Measurements from ENCODE around the gene NRARP. TPM values are rescaled to one million over a fixed set of nuclear protein-coding genes. Genes with fewer than 3 reads are reported as not detected.
A peak's percentile ranks its signal among the peaks of the same experiment; 100 is the strongest.

Gene NRARP
- total and polyA plus RNA-seq, 2 experiments from 2014 or later, result 0.32 TPM; not detected in 1

GRCh38 chr9:137311986-137312851 lies 10.1 kb upstream of the NRARP start:
- Histone ChIP-seq H3K36me3 (ENCODE audit: low read depth) (no peaks in the 10 kb centered on the region), H3K9ac (no peak overlapping the region), H2AFZ (no peak overlapping the region), H3K4me1 (ENCODE audit: insufficient read depth) (no peaks in the 10 kb centered on the region), H3K9me3 (ENCODE audit: low read depth) (no peaks in the 10 kb centered on the region), H4K20me1 (ENCODE audit: insufficient read depth) (no peaks in the 10 kb centered on the region), H3K79me2 (ENCODE audit: insufficient read depth) (no peaks in the 10 kb centered on the region), H3F3A (ENCODE audit: insufficient read depth) (no peaks in the 10 kb centered on the region), H3K9me2 (ENCODE audit: insufficient read depth) (no peaks in the 10 kb centered on the region), H3K27me3 (replicated peaks; ENCODE audit: insufficient read depth) (no peaks in the 10 kb centered on the region; the same call in 1 of the 2 replicates), H3K27ac (no peak overlapping the region), H3K4me2 (ENCODE audit: unreplicated experiment) (no peak overlapping the region), H3K4me3 (no peak overlapping the region)
- WGBS, 2 experiments (ENCODE audit: low coverage in 1 of 2, low lambda C conversion rate in 2 of 2, missing lambda C conversion rate in 2 of 2), result 63% methylated on average over 23 to 28 of the region's 28 CpGs
- DNase-seq, result no peak
- in situ Hi-C loops (cut with MboI), result no loop called here
- TF ChIP-seq EZH2phosphoT487 (IDR thresholded peaks at IDR 0.05; ENCODE audit: insufficient read depth, low read depth), result no peak
- no peak for TF ChIP-seq EZH2 (IDR thresholded peaks at IDR 0.05; ENCODE audit: insufficient read depth, poor library complexity, severe bottlenecking)

GRCh38 chr9:137311171-137311985 lies 9.3 kb upstream of the NRARP start:
- no peaks in the 10 kb centered on the region for H3K9me2 ChIP-seq (ENCODE audit: insufficient read depth)
- H3K27ac ChIP-seq, result no peak overlapping the region
- H3K27me3 ChIP-seq (replicated peaks; ENCODE audit: insufficient read depth), result no peaks in the 10 kb centered on the region; the same call in 1 of the 2 replicates
- WGBS, 2 experiments (ENCODE audit: low coverage in 1 of 2, low lambda C conversion rate in 2 of 2, missing lambda C conversion rate in 2 of 2), result 60 to 64% methylated on average over 22 to 26 of the region's 27 CpGs
- H3F3A ChIP-seq (ENCODE audit: insufficient read depth), result no peaks in the 10 kb centered on the region
- no peaks in the 10 kb centered on the region for H3K36me3 ChIP-seq (ENCODE audit: low read depth)
- H2AFZ ChIP-seq, result no peak overlapping the region
- DNase-seq, result peak; percentile 53
- TF ChIP-seq EZH2 (IDR thresholded peaks at IDR 0.05; ENCODE audit: insufficient read depth, poor library complexity, severe bottlenecking) (no peak), EZH2phosphoT487 (IDR thresholded peaks at IDR 0.05; ENCODE audit: insufficient read depth, low read depth) (no peak)
- no peak overlapping the region for H3K4me3 ChIP-seq
- no peak overlapping the region for H3K9ac ChIP-seq
- H3K4me1 ChIP-seq (ENCODE audit: insufficient read depth), result no peaks in the 10 kb centered on the region
- H4K20me1 ChIP-seq (ENCODE audit: insufficient read depth), result no peaks in the 10 kb centered on the region
- no peak overlapping the region for H3K4me2 ChIP-seq (ENCODE audit: unreplicated experiment)
- H3K9me3 ChIP-seq (ENCODE audit: low read depth), result no peaks in the 10 kb centered on the region
- H3K79me2 ChIP-seq (ENCODE audit: insufficient read depth), result no peaks in the 10 kb centered on the region
- in situ Hi-C loops (cut with MboI), result no loop called here

- no peak overlapping the region for H3K4me3 ChIP-seq
- no peaks in the 10 kb centered on the region for H3K4me1 ChIP-seq (ENCODE audit: insufficient read depth)
- H3K9ac ChIP-seq, result no peak overlapping the region
- H4K20me1 ChIP-seq (ENCODE audit: insufficient read depth), result no peaks in the 10 kb centered on the region
- H3K79me2 ChIP-seq (ENCODE audit: insufficient read depth), result no peaks in the 10 kb centered on the region
- TF ChIP-seq EZH2 (IDR thresholded peaks at IDR 0.05; ENCODE audit: insufficient read depth, poor library complexity, severe bottlenecking) (no peak), EZH2phosphoT487 (IDR thresholded peaks at IDR 0.05; ENCODE audit: insufficient read depth, low read depth) (no peak)
- no peak overlapping the region for H3K27ac ChIP-seq
- no peaks in the 10 kb centered on the region for H3K9me3 ChIP-seq (ENCODE audit: low read depth)
- no peaks in the 10 kb centered on the region; the same call in 1 of the 2 replicates for H3K27me3 ChIP-seq (replicated peaks; ENCODE audit: insufficient read depth)
- 53 to 55% methylated on average over 20 of the region's 20 CpGs for WGBS, 2 experiments (ENCODE audit: low coverage in 1 of 2, low lambda C conversion rate in 2 of 2, missing lambda C conversion rate in 2 of 2)
- H3K9me2 ChIP-seq (ENCODE audit: insufficient read depth), result no peaks in the 10 kb centered on the region
- H3K4me2 ChIP-seq (ENCODE audit: unreplicated experiment), result no peak overlapping the region
- H3F3A ChIP-seq (ENCODE audit: insufficient read depth), result no peaks in the 10 kb centered on the region
- no peak overlapping the region for H2AFZ ChIP-seq
- H3K36me3 ChIP-seq (ENCODE audit: low read depth), result no peaks in the 10 kb centered on the region
- in situ Hi-C loops (cut with MboI), result no loop called here
- DNase-seq, result no peak
Measured at GRCh38 chr9:137310189-137311052, 8.3 kb upstream of the NRARP start.

Data from GM23248 (cell line).